GM18505 (cell line): ENCODE measurements around the gene MAPK8IP3.

Experiments
- ATAC-seq: cut with Tn5 transposase; IDR thresholded peaks from one replicate; pipeline ENCODE4 v1.9.1; 2021; ENCODE audit not compliant: unreplicated experiment
- POLR2A ChIP-seq: IDR thresholded peaks from 4 replicates; pipeline ENCODE4 v1.6.1; 2011; ENCODE audit warnings: borderline replicate concordance; ENCODE audit not compliant: insufficient read depth, insufficient read length; ENCODE audit errors: extremely low read depth

MAPK8IP3 gene

DNA sequence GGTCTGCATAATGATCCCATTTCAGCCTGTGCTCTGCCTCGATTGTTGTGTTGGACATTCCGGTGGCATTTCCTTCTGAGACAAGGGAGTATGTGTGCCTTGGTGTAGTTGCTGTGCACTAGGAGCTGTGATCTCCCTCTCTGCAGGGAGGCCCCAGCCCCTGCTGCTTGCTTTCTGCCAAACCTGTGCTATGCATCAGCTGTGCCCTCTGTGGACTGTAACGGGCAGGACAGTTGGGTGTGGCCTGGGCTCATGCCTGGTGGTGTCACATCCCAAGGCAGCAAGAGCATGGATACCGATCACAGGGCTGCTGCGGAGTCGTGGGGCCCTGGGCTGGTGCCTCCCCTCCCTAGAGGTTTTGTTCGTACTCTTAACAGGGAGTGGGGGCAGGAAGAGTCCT lies 31.7 kb upstream of the MAPK8IP3 start:
- no peak for TF ChIP-seq POLR2A
- ATAC-seq: no peak

DNA sequence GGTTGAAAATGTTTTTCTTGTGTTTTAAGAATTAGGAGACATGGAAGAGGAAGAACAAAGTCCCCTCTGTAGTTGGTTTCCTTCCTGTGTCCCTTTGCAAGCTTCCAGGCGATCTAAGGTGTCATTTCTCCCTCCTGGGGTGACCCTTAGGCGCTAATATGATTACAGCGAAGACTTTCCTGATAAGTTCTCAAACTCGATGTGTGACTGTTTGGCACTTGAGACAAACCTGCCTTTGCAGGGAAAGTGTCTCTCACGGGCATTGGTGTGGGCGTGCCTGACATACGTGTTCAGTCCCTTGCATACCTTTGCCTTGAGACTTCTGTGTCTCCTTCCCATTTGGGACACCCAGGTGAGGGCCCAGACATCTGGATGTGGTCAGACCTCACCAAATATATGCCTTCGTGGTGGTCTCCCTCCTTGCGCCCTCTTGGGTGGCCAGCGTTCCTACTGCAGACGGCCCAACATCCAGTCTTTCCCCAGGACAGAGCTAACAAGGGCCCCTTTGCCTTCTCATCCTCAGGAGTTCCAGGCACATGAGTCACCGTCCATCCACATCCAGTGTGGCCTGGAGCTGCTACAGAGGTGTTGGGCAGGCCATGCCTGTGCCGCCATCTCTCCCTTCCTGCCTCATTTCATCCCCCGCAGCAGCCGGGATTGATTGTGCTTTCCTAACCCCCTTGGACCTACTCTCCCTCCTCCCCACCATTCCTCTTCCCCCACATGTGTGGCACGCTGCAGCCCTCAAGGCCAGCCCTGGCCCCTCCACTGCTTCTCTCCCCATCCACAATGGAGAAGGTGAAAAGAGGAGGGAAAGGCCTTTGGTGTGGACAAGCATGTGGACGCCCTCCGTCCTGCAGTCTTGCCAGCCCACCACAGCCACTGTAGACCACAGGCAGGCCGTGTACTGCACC lies 31.0 kb upstream of the MAPK8IP3 start:
- TF ChIP-seq POLR2A: no peak

DNA sequence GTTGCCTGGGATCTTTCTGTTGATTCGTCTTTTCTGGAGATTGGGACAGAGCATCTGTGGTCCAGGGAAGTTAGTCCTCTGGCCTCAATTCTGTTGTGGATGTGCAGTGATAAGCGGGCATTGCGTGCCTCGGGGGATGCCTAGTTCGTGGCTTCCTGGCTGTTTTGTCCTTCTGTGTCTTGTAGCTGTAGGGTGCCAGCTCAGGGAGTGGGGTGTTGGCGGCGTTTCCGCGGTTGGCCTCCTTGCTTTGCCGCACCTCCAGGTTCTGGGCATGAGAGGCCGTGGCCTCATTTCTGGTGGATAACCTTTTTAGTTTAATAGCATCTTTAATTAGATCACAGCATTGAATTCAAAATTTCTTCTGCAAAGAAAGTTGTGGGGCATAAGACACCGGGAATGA lies 29.3 kb upstream of the MAPK8IP3 start:
- ATAC-seq: no peak
- no peak for TF ChIP-seq POLR2A

More for the DNA sequence above, 31.0 kb upstream of the MAPK8IP3 start:
- no peak for ATAC-seq

DNA sequence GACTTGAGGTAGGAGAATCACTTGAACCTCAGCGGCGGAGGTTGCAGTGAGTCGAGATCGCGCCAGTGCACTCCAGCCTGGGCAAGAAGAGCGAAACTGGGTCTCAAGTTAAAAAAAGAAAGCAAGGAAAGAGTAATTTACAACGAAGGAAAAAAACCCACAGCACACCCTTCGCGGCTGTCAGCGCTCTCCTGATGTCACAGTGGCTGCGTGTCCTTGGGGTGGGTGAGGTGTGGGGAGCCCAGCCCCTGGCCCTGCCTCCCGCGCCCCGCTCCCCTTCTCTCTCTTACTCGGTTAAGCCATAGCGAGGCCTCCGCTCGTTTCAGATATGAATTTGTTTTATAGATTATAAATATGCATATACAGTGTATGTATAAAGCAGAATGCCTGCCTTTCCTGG lies 28.7 kb upstream of the MAPK8IP3 start:
- no peak for TF ChIP-seq POLR2A
- ATAC-seq: no peak

DNA sequence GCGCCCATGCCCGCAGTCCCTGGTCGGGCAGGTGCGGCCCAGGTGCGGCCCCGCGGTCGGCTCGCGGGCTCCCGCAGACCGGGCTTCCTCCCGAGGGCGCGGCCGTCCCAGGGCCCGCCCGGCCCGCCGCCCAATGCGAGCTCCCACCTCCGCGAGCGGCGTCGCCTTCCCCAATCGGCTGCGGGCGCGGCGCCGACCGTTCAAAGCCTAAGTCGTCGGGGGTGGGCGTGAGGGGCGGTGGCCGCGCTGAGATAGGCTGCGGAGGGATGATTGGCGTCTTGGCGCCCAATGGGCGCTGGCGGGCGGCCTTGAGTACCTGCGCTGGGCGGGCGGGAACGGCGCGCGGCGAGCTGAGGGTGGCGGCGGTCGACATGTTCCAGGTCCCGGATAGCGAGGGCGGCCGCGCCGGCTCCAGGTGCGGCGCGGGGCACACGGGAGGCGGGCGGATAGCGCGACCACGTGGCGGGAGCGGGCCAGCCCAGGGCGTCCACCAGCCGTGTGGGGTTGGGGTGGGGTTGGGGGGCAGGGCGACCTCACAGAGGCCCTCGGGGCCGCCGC lies 28.0 kb upstream of the MAPK8IP3 start, which contains the start of gene JPT2:
JPT2 (plus strand) TSS at position 338 of the 558 bp plus-strand sequence; CDS start at position 372, 34 bp downstream.
- TF ChIP-seq POLR2A: peak; percentile 67
- ATAC-seq: peak; percentile 84

DNA sequence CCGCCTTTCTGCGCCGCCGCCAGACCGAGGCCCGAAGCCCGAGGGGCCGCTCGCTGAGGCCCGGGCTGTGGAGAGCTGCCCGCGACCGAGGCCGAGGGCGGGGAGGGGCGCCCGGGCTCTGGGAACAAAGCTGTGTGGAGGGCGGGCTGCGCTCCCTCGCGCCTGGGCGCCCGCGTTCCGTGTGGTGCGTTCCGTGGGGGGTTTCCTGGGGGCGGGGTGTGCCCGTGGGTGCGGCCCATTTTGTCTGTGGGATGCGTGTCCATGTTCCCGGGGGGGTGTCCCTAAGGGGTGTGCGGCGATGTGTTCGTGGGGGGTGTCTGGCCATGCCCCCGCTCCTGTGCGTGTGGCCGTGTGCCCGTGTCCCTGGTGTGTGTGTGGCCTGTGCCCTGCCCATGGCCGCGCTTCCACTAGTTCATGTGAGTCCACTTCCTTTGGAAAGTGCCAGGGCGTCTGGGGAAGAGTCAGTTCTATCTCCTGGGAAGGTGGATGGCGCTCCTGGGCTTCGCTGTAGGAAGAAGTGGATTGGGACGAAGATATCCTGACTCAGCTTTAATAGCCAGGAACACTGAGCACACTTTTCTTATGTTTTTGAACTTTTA lies 27.4 kb upstream of the MAPK8IP3 start:
- no peak for TF ChIP-seq POLR2A
- no peak for ATAC-seq

DNA sequence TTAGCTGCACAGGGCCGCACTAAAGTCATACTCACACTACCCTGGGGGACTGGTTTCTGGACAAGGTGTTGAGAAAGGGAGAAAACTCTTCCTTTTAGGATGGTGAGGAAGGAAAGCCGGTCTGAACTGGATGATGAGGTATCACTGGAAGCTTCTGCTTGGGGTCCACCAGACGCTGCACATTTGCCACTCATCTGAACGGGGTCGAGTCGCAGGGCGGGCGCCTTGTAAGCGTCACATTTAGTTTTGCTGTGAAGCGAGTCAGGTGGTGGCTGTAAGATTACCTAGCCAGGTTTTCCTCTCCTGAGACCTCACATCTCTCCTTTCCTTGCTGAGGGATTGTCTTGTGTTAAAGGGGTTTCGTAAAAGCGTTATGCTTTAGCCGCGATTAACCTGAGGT lies 25.6 kb upstream of the MAPK8IP3 start:
- no peak for ATAC-seq
- no peak for TF ChIP-seq POLR2A

DNA sequence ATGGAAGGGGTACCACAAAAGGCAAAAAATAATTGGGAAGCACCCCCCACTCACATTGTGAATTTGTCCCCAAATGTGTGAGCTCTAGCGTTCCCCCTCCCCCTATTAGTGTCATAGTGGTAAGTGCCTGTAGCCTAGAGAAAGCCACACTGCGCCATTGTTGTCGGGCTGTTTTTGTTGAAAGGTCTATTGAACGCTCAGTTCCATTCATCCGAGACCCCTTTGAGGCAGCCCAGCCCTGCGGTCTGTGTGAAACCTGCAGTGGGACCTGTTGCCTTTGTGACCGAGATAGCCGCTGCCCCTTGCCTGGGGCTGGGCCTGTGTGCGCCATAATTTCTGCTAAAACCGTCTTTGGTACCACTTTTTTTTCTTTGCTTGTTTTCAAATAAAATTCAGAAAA lies 25.0 kb upstream of the MAPK8IP3 start:
- no peak for TF ChIP-seq POLR2A
- ATAC-seq: no peak

DNA sequence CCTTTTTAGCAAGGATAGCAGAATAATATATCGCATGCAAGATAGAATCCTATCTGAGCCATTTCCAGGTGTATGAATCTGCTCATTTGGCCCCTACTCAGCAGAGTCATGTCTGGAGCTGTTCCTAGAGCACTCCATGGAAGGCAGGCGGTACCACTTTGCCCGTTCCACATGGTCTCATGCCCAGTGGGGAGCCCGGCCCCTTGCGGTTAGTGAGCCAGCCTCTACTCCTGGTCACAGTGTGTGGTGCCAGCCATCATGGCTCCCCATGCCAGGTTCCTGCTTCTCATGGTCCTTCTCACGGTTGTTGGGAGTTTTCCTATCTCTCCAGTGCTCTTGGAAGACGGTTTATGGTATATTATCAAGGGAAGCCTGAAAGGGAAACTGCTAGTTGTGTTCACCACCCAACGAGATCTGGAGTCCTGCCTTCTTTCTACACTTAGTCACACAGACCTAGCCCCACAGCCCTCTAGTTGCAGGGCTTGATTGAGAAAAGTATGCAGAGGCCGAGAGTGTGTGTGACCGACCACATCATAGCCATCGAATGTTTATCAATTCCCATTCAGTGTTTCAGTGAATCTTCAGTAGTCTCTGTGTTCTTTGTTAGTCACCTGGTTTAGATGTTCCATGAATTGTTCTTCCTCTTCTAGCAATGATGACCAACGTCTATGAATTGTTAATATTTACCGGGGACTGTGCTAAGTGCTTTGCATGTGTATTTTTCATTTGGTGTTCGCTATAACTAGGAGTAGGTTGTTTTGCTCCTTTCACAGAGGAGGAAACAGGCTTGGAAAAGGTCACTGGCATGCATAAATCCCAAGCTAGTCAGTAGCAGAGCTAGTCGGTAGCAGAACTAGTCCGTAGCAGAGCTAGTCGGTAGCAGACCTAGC lies 18.3 kb upstream of the MAPK8IP3 start:
- no peak for ATAC-seq
- no peak for TF ChIP-seq POLR2A

DNA sequence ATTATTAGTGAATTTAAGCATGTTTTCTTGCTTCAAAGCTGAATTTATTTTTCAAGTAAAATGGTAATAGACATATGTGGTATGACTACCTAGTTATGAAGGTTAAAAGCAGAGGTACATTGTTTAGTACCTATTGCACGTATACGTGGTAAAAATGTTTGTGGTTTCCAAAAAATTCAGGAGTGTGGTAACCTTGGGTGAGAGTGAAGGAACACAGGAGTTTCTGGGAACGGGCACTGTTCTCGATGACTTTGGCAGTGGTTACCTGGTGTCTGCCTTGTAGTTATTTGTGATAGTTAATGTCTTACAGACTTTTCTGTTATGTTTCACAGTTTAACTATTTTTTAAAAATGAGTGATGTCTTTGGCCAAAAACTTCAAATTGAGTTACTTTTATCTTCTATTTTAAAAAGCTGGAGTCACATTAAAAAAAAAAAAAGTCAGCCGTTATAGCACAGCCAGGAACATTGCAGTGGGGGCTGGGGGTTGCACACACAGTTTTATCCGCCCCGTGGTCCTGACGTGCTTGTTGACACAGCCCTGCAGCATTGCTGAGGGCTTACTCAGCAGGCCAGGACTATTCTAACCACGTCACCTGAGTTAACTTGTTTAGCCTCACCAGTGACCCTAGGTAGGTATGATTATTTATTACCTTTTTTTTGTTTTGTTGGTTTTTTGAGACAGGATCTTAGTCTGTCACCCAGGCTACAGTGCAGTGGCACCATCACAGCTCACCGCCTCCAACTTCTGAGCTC lies 17.0 kb upstream of the MAPK8IP3 start:
- TF ChIP-seq POLR2A: no peak
- no peak for ATAC-seq

DNA sequence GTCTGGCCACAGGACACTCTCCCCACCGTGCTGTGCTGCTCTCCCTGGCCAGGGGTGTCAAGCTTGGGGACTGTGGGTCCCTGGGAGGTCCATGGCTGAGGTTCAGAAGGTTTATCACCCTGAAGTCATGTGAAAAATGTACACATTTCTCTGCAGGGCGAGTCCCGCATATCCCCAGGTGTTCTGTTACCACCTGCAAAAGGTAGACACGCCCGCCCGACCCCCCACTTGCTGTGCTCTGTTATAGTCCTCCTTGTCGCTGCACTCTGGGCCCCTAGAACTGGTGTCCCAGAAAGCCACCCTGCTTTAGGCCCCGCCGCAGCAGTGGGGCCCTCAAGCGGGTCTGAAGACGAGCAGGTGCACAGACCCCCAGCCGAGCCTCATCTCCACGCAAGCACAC lies 16.1 kb upstream of the MAPK8IP3 start:
- TF ChIP-seq POLR2A: no peak
- no peak for ATAC-seq

DNA sequence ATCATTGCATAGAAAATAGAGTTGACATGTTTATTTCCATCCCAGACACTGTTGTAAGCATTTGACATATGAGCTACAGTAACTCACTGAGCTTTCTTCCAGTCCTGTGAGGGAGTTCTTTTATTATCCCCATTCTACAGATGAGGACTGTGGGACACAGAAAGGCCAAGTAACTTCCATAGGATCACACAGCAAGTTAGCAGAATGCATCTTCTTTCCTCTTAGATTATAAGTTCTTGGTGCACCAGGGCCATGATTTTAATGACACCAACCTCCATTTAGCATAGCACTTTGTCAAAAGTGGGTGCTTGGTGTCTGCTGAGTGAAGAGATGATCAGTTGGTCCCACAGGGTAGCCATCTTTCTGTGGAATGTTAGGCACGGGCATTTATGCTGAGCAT lies 15.2 kb upstream of the MAPK8IP3 start:
- ATAC-seq: no peak
- TF ChIP-seq POLR2A: no peak
